Measurements from ENCODE around the gene C2orf76.
"Not testable (repeated sequence)": the region's sequence is repeated elsewhere in the genome, so short reads cannot be mapped to it uniquely, and the experiment has no call there.

C2orf76 gene

DNA sequence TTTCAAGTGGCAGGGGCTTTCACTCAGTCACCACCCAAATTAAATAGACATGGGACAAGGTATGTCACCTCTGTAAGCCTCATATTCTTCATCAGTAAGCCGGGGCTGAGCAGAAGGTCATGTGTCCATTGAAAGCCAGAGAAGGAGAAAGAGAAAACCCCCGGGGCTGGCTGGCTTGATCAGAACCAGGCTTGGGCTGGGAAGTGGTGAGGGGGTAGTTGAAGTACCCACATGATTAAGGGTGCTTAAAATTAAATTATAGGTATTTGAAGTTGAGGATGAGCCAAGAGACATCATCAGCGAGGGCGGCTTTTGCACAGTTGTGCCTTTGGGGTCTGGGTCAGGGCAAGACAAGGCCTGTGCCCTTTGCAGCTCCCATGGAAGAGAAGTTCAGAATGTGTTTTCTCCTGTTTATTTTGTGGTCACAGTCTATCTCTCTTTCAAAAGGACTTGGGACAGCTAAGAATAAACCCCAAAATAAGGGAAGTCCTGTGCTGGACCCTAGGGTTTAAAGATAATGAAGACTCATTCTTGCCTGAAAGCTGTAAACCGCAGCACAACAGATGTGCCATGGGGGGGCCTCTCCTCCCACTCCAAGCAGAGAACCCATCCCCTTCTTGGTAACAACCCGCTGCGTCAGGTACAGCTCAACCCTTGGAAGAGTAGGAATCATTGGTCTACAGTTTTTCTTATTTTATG is 10.8 kb upstream of the C2orf76 start:
- no peak for DNase-seq (ENCODE audit: low read depth)

DNA sequence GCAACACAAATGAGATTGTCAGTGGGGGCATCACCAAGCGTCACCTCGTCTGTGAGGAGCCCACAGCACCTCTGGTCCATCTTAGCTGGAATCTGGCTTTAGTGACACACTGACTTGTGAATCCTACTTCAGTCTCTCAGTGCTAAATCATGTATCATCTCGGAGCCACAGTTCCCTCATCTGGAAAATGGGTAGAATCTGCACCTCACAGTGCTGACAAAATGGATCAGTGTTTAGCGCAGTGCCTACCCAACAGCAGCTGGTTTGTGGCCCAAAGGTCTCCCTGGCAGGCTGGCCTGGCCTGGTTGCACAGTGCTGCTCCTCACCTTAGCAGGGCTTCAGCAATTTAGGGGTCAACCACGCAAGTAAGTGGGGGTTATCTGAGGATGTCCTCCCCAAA is 10.2 kb upstream of the C2orf76 start:
- DNase-seq (ENCODE audit: low read depth): no peak

DNA sequence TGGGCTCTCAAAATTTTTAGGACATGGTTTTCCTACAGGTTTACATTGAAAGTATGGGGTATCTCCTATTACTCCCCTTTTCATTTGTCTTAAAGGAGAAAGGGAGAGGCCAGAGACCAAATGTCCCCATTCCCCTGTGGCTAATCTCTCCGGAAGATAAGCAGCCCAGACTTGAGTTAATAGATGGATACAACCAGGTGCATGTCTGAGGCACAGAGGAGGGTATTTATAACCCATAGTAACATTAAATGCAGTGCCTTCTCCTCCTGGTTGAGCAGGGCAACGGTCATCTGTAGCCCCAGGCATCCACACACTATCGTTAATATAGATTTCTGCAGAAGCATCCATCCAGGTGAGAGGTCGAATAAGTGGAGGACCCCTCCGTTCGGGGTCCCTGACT is 9.8 kb upstream of the C2orf76 start:
- DNase-seq (ENCODE audit: low read depth): not testable (repeated sequence)

DNA sequence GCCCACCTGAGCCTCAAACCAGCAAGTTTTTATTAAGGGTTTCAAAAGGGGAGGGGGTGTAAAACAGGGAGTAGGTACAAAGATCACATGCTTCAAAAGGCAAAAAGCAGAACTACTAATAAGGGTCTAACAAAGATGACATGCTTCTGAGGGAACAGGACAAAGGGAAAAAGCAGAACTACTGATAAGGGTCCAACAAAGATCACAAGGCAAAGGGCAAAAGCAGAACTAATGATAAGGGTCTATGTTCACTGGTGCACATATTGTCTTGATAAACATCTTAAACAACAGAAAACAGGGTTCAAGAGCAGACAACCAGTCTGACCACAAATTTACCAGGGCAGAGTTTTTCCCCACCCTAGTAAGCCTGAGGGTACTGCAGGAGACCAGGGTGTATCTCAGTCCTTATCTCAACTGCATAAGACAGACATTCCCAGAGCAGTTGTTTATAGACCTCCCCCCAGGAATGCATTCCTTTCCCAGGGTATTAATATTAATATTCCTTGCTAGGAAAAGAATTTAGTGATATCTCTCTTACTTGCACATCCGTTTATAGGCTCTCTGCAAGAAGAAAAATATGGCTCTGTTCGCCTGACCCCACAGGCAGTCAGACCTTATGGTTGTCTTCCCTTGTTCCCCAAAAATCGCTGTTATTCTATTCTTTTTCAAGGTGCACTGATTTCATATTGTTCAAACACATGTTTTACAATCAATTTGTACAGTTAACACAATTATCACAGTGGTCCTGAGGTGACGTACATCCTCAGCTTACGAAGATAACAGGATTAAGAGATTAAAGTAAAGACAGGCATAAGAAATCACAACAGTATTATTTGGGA is 7.5 kb upstream of the C2orf76 start:
- not testable (repeated sequence) for DNase-seq (ENCODE audit: low read depth)

DNA sequence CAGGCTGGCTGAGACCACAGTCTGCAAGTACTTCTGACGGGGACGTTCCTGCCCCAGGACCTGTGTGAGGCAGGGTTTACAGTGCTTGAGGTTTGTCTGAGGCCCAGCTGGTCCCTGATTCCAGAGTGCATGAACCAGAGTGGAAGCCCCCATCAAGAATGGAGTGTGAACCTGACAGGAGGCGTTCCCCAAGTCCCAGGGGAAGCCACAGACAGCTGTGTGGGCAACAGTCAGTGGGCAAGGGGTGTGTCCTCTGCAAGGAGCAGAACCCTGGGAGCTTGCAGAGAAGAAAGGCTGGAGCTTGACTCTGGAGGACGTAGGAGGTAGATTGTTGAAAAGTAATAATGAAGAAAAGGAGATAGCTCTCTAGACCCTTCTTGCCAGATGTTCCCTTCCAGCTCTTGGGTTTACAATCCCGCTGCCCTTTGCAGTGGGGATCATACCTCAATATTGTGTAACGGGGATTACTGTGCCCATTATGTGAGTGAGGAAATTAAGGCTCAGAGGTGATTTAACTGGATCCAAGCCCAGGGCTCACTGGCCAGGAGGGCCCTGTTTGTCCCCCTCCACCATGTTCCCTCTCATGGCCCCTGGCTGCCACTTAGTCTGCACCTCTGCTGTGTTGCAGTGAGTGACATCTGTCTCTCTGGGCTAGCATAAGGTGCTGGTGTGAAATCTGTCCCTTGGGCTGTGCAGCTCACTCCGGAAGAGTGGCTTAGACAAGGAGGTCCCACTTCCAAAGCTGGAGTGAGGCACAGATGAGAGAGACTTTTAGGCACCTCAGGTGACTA is 6.3 kb upstream of the C2orf76 start:
- DNase-seq (ENCODE audit: low read depth): no peak

DNA sequence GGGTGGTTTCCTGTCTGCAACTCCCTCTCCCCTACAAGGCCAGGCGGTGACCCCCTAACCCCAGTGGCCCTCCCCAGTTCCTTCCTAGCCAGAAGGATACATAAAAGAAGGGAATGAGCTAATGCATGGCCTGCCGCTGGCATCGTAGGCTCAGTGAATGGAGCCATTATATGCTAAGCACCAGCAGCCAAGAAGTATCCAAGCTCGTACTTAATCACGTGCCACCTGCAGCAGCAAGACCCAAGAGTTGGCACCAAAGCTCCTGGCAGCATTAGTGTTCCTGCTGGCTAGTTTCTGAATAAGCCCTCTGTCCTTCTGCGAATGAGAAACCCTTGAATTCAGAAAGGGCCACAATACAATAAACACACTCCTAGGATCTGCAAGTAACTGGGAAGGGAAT is 4.5 kb upstream of the C2orf76 start:
- no peak for DNase-seq (ENCODE audit: low read depth)

DNA sequence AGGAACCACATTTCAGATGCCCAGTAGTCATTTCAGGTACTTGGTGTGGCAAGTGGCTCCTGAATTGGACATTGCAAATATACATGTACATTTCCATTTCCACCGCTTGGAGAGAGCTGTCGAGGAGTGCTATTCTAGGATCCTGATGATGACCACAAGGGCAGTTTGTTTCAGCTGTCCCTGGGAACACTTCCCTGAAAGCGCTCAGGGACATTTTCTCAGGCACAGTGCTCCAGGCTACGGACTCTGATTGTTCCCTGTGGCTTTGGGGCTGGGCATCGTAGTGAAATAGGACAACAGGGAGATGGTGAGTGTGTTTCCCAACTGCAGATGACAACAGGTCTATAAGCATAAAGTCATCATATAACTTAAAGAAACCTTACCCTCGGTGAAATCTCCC is 3.2 kb upstream of the C2orf76 start:
- no peak for DNase-seq (ENCODE audit: low read depth)

DNA sequence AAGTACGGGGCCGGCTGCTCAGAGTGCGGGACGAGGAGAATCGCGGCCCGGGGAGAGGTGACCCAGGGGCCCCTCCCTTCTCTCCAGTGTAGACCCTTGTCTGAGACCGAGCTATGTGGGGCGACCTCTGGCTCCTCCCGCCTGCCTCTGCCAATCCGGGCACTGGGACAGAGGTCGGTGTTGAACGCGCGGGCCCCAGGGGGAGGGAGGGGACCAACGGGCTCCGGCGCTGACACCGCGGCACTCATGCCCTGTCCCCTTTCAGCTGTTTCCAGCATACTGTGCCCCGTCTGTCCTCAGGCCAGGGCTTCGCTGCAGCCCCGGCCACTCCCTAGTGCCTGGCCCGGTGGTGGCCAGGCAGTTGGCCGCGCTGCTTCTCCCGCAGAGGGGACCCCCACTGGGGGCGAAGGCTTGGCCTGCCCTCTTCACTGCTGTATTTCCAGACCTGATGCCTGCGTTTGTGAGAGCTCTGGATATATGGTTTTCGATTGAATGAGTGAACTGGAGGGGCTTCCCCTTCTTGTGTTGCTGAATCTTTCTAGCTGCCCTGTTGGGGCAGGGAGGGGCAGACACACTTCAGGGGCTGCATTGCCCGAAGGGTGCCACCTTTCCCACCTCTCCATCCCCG is 952 bp upstream of the C2orf76 start:
- peak; percentile 30 for DNase-seq (ENCODE audit: low read depth)

DNA sequence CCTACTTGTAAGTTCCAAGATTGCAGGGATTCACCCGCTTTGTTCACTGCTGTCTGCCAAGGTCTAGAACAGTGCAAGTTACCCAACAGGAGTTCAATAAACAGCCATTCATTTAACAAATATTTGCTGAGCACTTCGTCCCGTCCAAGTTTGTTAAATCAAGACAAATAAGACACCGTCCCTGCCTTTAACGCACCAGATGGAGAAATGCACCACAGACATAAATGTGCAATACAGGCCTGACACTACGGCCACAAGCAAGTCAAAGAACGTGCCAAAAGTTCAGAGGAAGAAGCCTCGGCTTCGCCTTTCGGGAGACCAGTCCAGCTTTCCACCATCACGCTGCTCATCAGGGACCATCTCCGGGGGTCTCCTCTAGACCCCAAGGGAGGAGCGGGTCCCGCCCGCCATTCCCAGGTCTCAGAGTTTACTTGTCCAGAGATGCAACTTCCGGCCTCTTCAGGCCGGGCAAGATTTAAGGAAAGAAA is 429 bp downstream of the C2orf76 start:
- no peak for DNase-seq (ENCODE audit: low read depth)

DNA sequence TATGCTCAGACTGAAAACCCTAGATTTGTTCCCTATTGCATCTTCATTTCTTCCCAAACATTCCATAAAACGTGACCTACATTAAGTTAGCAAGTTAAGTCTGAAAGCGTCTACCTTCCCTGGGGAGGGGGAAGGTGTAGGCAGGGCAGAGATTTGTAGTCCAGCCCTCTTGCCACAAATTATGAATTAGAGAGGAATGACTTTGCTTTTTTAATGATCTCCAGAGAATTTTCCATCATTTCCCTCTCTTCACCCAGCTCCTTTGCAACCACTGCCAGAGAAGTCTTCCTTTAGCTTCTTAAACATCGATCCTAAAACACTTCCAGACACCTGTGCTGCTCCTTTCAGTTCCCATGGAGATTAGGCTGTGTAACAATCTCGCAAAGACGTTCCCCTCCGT is 1.2 kb downstream of the C2orf76 start:
- no peak for DNase-seq (ENCODE audit: low read depth)

DNA sequence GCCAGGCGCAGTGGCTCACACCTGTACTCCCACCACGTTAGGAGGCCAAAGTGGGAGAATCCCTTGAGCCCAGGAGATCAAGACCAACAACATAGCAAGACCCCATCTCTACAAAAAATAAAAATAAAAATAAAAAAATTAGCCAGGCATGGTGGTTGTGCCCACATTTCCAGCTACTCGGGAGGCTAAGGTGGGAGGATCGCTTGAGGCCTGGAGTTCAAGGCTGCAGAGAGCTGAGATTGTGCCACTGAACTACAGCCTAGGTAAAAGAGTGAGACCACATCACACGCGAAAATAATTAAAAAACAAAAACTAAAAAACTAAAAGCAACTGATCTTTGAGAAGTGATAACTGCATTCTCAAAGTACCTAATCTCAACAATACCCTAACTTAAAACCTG is 1.8 kb downstream of the C2orf76 start:
- DNase-seq (ENCODE audit: low read depth): no peak

DNA sequence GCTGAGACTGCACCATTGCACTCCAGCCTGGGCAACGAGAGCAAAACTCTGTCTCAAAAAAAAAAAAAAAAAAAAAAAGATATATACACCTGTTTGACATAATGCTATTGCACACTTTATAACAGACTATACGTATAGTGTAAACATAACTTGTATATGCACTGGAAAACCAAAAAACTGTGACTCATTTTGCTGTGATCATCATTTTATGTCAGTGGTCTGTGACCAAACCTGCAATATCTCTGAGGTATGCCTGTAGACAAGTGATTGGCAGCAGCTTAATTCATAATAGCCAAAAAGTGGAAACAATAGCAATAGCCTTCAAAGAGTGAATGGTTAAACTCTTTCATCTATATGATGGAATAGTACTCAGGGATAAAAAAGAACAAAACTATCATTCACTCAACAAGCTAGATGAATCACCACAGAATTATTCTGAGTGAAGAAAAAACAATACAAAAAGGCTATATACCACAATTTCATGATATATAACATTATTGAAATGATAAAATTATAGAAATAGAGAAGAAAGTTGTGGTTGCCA is 6.1 kb downstream of the C2orf76 start:
- DNase-seq (ENCODE audit: low read depth): no peak

DNA sequence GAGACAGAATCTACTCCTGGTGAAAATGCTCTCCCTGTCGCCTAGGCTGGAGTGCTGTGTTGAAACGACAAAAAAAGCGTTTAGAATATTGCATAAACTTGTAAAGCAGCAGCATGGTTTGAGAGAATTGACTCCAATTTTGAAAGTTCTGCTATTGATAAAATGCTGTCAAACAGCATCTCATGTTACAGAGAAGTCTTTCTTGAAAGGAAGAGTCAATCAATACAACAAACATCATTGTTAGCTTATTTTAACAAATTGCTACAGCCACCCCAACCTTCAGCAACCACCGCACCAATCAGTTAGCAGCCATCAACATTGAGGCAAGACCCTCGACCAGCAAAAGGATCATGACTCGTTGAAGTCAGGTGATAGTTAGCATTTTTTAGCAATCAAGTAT is 6.9 kb downstream of the C2orf76 start:
- no peak for DNase-seq (ENCODE audit: low read depth)

DNA sequence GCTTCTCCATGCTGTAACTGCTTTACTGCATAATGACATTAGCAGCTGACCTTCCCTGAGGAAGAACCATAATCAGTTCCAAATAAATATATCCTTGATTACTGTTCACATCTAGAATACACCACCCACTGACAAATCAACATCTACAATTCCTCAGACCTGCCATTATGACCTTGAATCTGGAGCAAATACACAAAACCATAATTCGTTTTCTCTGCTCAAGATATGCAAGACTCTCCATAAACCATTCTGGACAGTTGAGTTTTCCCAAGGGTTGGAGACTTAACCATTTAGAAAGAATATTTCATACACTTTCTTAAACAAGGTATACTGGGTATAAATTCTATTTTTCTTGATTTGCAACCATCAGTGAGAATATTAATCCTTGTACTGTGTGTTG is 11.8 kb downstream of the C2orf76 start:
- no peak for DNase-seq (ENCODE audit: low read depth)

DNA sequence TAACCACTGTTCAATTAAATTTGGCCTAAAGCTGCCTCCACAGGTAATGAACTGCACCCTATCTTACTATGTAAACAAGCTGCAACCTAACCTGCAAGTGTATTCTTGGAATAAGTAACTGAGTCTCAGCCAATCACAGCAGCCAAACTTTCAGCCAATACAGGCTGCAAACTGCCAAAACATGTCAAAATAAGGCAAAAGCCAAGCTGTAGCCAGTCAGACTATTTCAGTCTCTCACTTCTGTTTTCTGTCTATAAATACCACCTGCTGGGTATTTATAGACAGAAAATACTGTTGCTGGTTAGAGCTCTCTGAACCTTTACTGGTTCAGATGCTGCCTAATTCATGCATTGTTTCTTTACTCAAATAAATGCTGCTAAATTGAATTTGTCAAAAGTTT is 14.3 kb downstream of the C2orf76 start:
- no peak for DNase-seq (ENCODE audit: low read depth)

DNA sequence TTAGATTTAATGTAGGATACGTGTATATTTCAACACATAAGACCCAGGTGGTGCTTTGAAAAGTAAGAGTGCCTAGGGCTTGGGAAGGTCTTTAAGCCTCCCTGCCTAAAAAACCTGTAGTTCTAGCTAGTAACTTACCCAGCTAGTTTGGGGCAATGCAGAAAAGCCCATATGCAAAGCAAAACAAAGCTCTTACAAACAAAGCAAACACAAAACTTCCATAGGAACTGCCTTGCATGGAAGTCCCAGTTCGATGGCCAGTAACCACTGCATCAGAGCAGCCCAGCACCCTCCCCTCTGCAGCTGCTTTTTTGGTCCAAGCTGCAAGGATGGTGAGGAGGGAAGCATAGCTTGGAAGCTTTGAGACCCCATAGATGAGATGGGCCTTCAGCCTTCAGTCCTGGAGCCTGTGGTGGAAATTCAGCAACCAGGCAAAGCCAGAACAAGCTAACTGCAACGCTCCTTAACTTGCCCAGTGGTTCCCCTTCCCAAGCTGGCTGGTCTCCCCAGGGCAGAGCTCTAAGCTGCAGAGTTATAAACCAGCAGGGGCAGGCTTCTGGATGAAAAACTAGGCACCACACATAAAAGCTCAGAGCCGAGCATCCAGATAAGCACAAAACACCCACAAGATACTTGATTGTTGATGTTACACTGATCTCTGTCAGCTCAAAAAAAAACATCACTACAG is 16.2 kb downstream of the C2orf76 start:
- DNase-seq (ENCODE audit: low read depth): no peak

DNA sequence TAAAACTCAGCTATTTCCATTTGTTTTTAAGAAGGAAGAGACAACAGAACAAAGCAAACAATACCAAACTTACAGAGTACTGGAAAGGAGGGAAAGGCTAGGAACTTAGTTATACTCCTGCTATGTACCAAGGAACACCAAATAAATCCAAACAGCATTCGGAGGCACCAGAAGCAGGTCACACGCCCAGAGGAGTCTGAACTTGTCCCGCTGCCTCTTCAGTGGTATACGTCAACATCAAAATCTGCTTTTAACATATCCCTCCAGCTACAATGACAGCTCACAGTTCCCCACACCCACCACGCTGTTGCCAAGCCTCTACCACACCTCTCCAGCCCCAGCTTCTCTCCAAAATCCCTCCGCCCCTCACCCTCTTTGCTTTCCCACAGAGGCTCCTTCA is 17.3 kb downstream of the C2orf76 start:
- DNase-seq (ENCODE audit: low read depth): no peak

DNA sequence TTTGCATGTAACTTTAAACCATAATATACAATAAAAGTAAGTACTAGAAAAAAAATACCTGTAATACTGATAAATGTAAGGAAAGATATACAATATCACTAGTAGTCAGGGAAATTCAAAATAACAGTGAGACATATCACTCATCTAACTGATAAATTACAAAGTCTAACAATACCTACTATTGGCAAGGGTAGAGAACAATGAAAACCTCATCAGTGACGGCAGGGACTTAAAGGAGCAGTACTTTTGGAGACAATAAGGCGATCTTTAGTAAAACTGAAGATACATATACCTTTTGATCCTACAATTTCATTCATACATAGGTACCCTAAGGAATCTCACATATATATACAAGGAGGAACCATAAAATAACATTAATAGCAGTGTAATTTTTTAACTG is 24.9 kb downstream of the C2orf76 start:
- no peak for DNase-seq (ENCODE audit: low read depth)

DNA sequence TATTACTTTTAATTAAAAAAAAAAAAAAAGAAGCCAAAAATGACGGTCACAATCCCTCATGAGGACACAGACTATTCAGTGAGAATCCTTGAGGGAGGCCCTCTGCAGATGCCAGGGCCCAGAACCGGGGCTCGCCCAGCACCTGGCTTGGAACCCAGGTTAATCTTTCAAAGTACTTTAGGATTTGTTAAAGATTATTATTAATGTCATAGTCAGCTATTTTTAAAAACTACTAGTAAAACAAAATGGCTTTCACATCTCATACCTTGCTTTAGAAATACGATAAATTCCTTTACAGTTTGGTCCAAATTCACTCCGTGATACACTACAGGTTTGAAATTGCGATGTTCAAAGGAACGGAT is 27.1 kb downstream of the C2orf76 start:
- no peak for DNase-seq (ENCODE audit: low read depth)

DNA sequence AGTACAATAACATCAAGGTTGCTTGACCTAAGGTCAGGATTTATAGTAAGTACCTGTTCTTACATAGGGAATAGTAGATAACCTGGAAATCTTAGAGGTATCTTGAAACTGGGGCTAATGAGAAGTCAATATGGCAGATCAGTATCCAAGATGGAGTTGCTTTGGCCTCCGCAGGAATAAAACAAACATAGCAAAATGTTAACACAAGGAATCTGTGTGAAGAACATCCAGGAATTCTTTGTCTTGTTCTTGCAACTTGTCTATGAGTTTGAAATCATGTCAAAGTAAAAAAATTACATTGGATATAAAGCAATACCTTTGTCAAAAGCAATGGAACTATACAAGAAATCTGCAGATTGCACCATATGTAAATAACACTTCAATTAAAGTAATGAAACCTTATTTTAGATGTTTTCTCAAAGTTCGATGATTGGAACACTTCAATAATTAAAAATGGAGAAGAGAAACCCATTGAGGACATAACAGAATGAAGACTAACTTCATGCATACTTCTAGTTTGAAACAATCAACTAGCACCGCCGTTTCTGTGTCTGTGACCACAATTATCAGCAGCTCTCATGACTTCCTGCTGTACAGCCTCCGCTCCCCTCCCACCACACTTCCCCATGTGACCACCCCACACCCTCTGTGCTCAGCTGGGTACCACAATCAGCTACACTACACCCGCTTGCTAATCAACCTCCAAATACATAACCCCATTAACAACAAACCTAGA is 27.6 kb downstream of the C2orf76 start:
- DNase-seq (ENCODE audit: low read depth): peak; percentile 10

DNA sequence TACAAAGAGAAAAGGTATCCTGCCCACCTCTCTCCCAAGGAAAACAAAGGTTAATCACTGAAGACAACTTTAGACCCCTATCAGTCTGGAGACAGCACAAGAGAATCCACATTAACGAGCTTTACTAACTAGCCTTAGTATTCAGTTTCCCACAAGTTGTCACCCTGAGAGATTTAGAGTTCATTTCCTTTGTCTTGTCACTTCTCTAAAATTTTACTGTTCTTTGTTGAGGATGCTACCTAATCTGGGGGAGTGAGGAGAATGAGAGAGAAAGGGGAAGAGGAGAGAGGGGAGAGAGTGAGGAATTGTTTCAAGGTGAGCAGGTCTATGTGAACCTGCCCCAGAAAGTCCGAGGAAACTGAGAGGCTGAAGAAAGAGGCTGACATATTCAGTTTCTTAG is 28.4 kb downstream of the C2orf76 start:
- no peak for DNase-seq (ENCODE audit: low read depth)

Data from activated T-cell treated with anti-CD3 and anti-CD28 coated beads for 24 hours (primary cell).